GM18951 (cell line): Measurements from ENCODE around the gene SYAP1.

Experiments
- POLR2A ChIP-seq: IDR thresholded peaks from 4 replicates; pipeline ENCODE4 v1.6.1; 2011; ENCODE audit warnings: mild to moderate bottlenecking; ENCODE audit not compliant: insufficient read length, insufficient read depth; ENCODE audit errors: extremely low read depth
- in situ Hi-C: fragments of 300-500 bp; cut with MboI; formaldehyde crosslinking; loops from one replicate; pipeline ENCODE4 v1.12.0; 2022; ENCODE audit warnings: low sequenced_read_pairs, mixed read lengths, inconsistent platforms; ENCODE audit not compliant: unreplicated experiment

The SYAP1 gene

DNA sequence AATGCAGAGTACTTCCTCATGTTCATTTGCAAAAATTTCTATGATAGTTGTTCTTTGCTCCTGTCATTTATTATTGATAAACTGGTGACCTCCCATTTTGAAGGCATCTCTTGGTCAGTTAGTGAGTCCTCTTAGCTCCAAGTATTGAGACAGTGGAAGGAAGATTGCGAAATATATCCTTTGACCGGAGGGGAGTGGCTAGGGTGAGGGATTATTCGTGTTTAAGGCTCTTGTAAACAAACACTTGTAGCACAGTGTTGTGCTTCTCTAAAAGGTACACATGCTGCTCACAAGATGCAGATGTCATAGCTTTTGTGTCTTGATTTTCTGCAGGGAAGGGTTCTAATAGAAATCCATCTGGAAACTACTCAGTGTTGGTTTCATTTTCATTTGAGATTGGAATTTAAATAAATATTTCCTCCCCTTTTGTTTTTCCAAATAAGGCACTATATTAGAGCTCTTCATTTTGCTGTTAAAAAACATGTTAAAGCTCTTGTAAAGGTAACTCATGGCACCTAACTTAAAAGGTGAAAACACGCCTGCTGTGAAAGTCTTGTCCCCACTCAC, 88.6 kb downstream of the SYAP1 start:
- in situ Hi-C loops: no loop called here
- TF ChIP-seq POLR2A: no peak

DNA sequence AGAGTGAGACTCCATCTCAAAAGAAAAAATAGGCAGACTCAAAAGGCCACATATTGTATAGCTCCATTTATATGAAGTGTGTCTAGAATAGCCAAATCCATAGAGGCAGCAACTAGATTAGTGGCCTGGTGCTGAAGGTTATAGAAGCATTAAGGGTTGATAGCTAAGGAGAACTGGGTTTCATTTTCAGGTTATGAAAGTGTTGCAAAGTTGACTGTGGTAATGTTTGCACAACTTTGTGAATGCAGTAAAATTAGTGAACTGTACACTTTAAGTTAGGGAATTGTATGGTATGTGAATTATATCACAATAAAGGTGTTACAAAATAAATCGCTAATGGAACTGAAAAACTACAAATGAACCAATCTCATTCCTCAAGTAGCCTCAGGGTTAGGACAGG, 95.2 kb downstream of the SYAP1 start:
- no peak for TF ChIP-seq POLR2A
- in situ Hi-C loops: no loop called here
